ENCODE data around the gene ZNF764.
"Not testable (repeated sequence)": the region's sequence is repeated elsewhere in the genome, so short reads cannot be mapped to it uniquely, and the experiment has no call there.

The ZNF764 gene

DNA sequence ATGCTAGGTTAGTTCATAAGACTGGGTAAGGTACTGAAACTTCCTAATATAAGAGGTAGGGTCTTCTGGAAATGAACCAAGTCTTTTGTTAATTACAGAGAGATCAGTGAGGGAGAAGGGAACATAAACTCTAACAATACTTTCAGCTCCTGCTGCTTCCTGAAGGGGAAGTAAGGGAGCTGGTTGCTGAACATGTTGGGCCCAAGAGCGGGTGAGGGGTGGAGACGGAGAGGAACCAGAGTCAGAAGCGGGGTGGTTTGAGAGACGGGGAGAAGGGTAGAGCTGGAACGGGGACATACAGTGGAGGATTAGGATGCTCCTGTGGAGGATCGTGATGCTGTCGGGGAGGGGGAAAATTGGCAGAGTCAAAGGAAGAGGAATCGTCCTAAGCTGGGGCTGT lies 12.1 kb downstream of the ZNF764 start:
- TF ChIP-seq, protein P1, sequence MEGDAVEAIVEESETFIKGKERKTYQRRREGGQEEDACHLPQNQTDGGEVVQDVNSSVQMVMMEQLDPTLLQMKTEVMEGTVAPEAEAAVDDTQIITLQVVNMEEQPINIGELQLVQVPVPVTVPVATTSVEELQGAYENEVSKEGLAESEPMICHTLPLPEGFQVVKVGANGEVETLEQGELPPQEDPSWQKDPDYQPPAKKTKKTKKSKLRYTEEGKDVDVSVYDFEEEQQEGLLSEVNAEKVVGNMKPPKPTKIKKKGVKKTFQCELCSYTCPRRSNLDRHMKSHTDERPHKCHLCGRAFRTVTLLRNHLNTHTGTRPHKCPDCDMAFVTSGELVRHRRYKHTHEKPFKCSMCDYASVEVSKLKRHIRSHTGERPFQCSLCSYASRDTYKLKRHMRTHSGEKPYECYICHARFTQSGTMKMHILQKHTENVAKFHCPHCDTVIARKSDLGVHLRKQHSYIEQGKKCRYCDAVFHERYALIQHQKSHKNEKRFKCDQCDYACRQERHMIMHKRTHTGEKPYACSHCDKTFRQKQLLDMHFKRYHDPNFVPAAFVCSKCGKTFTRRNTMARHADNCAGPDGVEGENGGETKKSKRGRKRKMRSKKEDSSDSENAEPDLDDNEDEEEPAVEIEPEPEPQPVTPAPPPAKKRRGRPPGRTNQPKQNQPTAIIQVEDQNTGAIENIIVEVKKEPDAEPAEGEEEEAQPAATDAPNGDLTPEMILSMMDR (IDR thresholded peaks at IDR 0.05; ENCODE audit: low read depth, low read length): no peak
- no peak overlapping the region for H3K4me3 ChIP-seq (replicated peaks in 1 of 2; ENCODE audit: low read depth in 2 of 2, low read length in 2 of 2)
- DNase-seq (ENCODE audit: low read depth in 2 of 2): no peak

- DNase-seq (ENCODE audit: low read depth in 2 of 2): no peak
- no peak overlapping the region for H3K4me3 ChIP-seq (replicated peaks in 1 of 2; ENCODE audit: low read depth in 2 of 2, low read length in 2 of 2)
- TF ChIP-seq, protein P1 (IDR thresholded peaks at IDR 0.05; ENCODE audit: low read depth, low read length): no peak
These were observed 15.1 kb downstream of the ZNF764 start for GRCh38 chr16:30543067-30543466.

GRCh38 chr16:30541502-30542329 lies 16.5 kb downstream of the ZNF764 start:
- DNase-seq (ENCODE audit: low read depth in 2 of 2): peak; percentile 79
- TF ChIP-seq, protein P1 (IDR thresholded peaks at IDR 0.05; ENCODE audit: low read depth, low read length): no peak
- no peak overlapping the region for H3K4me3 ChIP-seq (replicated peaks in 1 of 2; ENCODE audit: low read depth in 2 of 2, low read length in 2 of 2)

DNA sequence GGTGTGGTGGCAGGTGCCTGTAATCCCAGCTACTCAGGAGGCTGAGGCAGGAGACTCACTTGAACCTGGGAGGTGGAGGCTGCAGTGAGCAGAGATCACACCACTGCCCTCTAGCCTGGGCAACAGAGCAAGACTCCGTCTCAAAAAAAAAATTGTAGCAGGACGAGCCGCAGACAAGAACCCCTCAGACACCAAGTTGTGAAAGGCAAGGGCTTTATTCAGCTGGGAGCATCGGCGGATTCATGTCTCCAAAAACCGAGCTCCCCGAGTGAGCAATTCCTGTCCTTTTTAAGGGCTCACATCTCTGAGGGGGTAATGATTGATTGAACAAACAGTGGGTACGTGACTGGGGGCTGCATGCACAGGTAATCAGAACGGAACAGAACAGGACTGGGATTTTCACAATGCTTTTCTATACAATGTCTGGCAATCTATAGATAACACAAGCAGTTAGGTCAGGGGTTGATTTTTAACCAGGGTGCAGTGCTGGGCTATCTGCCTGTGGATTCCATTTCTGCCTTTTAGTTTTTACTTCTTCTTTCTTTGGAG lies 17.2 kb downstream of the ZNF764 start:
- H3K4me3 ChIP-seq (replicated peaks in 1 of 2; ENCODE audit: low read depth in 2 of 2, low read length in 2 of 2); DNase-seq (ENCODE audit: low read depth in 2 of 2): not testable (repeated sequence)

- not testable (repeated sequence) for DNase-seq (ENCODE audit: low read depth in 2 of 2); H3K4me3 ChIP-seq (replicated peaks in 1 of 2; ENCODE audit: low read depth in 2 of 2, low read length in 2 of 2)
These were observed 18.1 kb downstream of the ZNF764 start for GRCh38 chr16:30539986-30540526.

- TF ChIP-seq, protein P1 (IDR thresholded peaks at IDR 0.05; ENCODE audit: low read depth, low read length): no peak
These were observed 18.9 kb downstream of the ZNF764 start for GRCh38 chr16:30539000-30539964.

GRCh38 chr16:30536391-30537024 lies 21.7 kb downstream of the ZNF764 start:
- DNase-seq (ENCODE audit: low read depth in 2 of 2); H3K4me3 ChIP-seq (replicated peaks in 1 of 2; ENCODE audit: low read depth in 2 of 2, low read length in 2 of 2): not testable (repeated sequence)

More at GRCh38 chr16:30539000-30539964, 18.9 kb downstream of the ZNF764 start:
- no peak overlapping the region for H3K4me3 ChIP-seq (replicated peaks in 1 of 2; ENCODE audit: low read depth in 2 of 2, low read length in 2 of 2)
- DNase-seq (ENCODE audit: low read depth in 2 of 2): no peak
